Endothelial cell of umbilical vein (primary cell): ENCODE data around the gene PAXX. TPM values are rescaled to one million over a fixed set of nuclear protein-coding genes. Genes with fewer than 3 reads are reported as not detected.
A peak's percentile ranks its signal among the peaks of the same experiment; 100 is the strongest.

Source experiments
- BruUV-seq: library from RNA; stranded (reverse); fragments of 400-500 nt; replicated peaks from 2 replicates; lab custom pipeline; 2021; lab: Mats Ljungman, UMichigan
- CTCF ChIA-PET: fragments of 300-600, 350-600 bp; sonication (Branson Sonifier 250); formaldehyde crosslinking; loops from one replicate; lab custom pipeline; 2021; ENCODE audit warnings: antibody characterized with exemption, inconsistent platforms; lab: Charles Lee
- POLR2A ChIA-PET: fragments of 300-600, 350-600 bp; sonication (Branson Sonifier 250); formaldehyde crosslinking; loops from one replicate; lab custom pipeline; 2021; ENCODE audit warnings: antibody characterized with exemption, inconsistent platforms; lab: Charles Lee
- DNase-seq: peaks from one replicate; pipeline ENCODE4 v3.0.0-alpha.2; 2011; ENCODE audit warnings: low read depth, low spot score
- FAIRE-seq: peaks from 2 replicates; lab custom pipeline; 2011; peaks lifted over from hg19 to GRCh38; lab: Jason Lieb, UNC
- H2AFZ ChIP-seq: 2 replicates; pipeline ENCODE4 v1.6.0; 2012; ENCODE audit warnings: low read depth, low read length, control low read depth, inconsistent platforms
- H3K27ac ChIP-seq: 2 replicates; pipeline ENCODE4 v1.5.1; 2011; ENCODE audit warnings: low read depth, mild to moderate bottlenecking, control low read depth, low read length, moderate library complexity; ENCODE audit not compliant: insufficient read depth
- H3K27me3 ChIP-seq, 2 experiments: 2 replicates each; pipeline versions ENCODE4 v1.6.0 to v1.6.1; 2011; ENCODE audit warnings: low read length in 2 of 2, mixed read lengths in 1 of 2; ENCODE audit not compliant: control insufficient read depth in 2 of 2, insufficient read depth in 2 of 2
- H3K36me3 ChIP-seq, 2 experiments: 2 replicates in 1 of 2; 3 replicates in 1 of 2; pipeline ENCODE4 v1.5.1; 2011; ENCODE audit warnings: low read length in 2 of 2, mild to moderate bottlenecking in 1 of 2, moderate library complexity in 1 of 2; ENCODE audit not compliant: control insufficient read depth in 2 of 2, insufficient read depth in 2 of 2; ENCODE audit errors: extremely low read depth in 1 of 2
- H3K4me1 ChIP-seq: 3 replicates; pipeline ENCODE4 v1.5.1; 2011; ENCODE audit warnings: mild to moderate bottlenecking, low read length; ENCODE audit not compliant: control insufficient read depth, insufficient read depth; ENCODE audit errors: extremely low read depth
- H3K4me2 ChIP-seq: 2 replicates; pipeline ENCODE4 v1.6.1; 2011; ENCODE audit warnings: low read length, control low read depth, mixed read lengths; ENCODE audit not compliant: insufficient read depth
- H3K4me3 ChIP-seq, 3 experiments: fragments of 200-600 bp in 1 of 3; sonication (generic), shearing (Covaris generic) in 1 of 3; replicated peaks in 1 of 3; 2 replicates each; pipeline ENCODE4 v1.5.1; 2011 to 2016; ENCODE audit warnings: control low read depth in 3 of 3, low read length in 3 of 3, mild to moderate bottlenecking in 2 of 3, inconsistent platforms in 1 of 3, low read depth in 1 of 3, moderate library complexity in 1 of 3; ENCODE audit not compliant: insufficient read depth in 1 of 3
- H3K79me2 ChIP-seq: 2 replicates; pipeline ENCODE4 v1.6.0; 2012; ENCODE audit warnings: low read length, inconsistent platforms; ENCODE audit not compliant: control insufficient read depth, insufficient read depth
- H3K9ac ChIP-seq: replicated peaks from 2 replicates; pipeline ENCODE3; 2011; ENCODE audit warnings: low read length, control low read depth; ENCODE audit not compliant: insufficient read depth; ENCODE audit errors: extremely low read depth
- H3K9me1 ChIP-seq: replicated peaks from 3 replicates; pipeline ENCODE4 v1.6.0; 2011; ENCODE audit warnings: mild to moderate bottlenecking, low read length; ENCODE audit not compliant: control insufficient read depth, insufficient read depth; ENCODE audit errors: extremely low read depth
- H3K9me3 ChIP-seq: replicated peaks from 2 replicates; pipeline ENCODE4 v1.5.1; 2012; ENCODE audit warnings: low read length, inconsistent platforms; ENCODE audit not compliant: control insufficient read depth, insufficient read depth
- H4K20me1 ChIP-seq: replicated peaks from 2 replicates; pipeline ENCODE3; 2011; ENCODE audit warnings: mild to moderate bottlenecking, low read length; ENCODE audit not compliant: control insufficient read depth, insufficient read depth; ENCODE audit errors: extremely low read depth
- EZH2 ChIP-seq: IDR thresholded peaks from 2 replicates; pipeline ENCODE4 v1.6.1; 2012; ENCODE audit warnings: borderline replicate concordance, low read depth, mild to moderate bottlenecking, moderate library complexity, low read length, inconsistent platforms; ENCODE audit not compliant: severe bottlenecking
- FOS ChIP-seq: IDR thresholded peaks from 2 replicates; pipeline ENCODE4 v1.6.1; 2011; ENCODE audit warnings: mild to moderate bottlenecking, low read length, moderate library complexity, borderline replicate concordance; ENCODE audit not compliant: insufficient read depth
- GATA2 ChIP-seq: IDR thresholded peaks from 2 replicates; pipeline ENCODE4 v1.7.0; 2011; ENCODE audit warnings: low read depth, mild to moderate bottlenecking, moderate library complexity, mixed read lengths, low read length; ENCODE audit not compliant: insufficient read length, insufficient read depth
- JUN ChIP-seq: IDR thresholded peaks from 2 replicates; pipeline ENCODE4 v1.6.1; 2011; ENCODE audit warnings: borderline replicate concordance, low read depth; ENCODE audit not compliant: insufficient read length, insufficient read depth
- MYC ChIP-seq: IDR thresholded peaks from one replicate; pipeline ENCODE4 v1.6.1; 2011; ENCODE audit warnings: mild to moderate bottlenecking, low read depth, low read length
- POLR2A ChIP-seq: IDR thresholded peaks from 2 replicates; pipeline ENCODE4 v1.6.1; 2012; ENCODE audit warnings: low read depth, mild to moderate bottlenecking, control low read depth, low read length
- POLR2AphosphoS5 ChIP-seq: IDR thresholded peaks from 2 replicates; pipeline ENCODE4 v1.6.1; 2012; ENCODE audit warnings: low read depth, mild to moderate bottlenecking, control low read depth, low read length, moderate library complexity; ENCODE audit not compliant: insufficient read depth
- dilution Hi-C: fragments of 300-500 bp; cut with MboI; formaldehyde crosslinking; loops from one replicate; pipeline ENCODE4 v1.15.0; 2019; ENCODE audit warnings: low sequenced_read_pairs; ENCODE audit not compliant: extremely low pct_ligation_motif_present
- intact Hi-C: fragments of 100-400 bp; cut with micrococcal nuclease; formaldehyde crosslinking; loops from one replicate; pipeline ENCODE4 v1.10.0; 2022
- polyA plus RNA-seq, 4 experiments: library from polyadenylated mRNA; depleted of rRNA in 3 of 4; stranded (reverse) in 3 of 4; unstranded in 1 of 4; fragments of >200 nt; gene quantifications; 2 replicates each; pipeline versions ENCODE4 v1.2.1 to v1.2.3, GENCODE V29; 2011 to 2012; ENCODE audit warnings: missing spikeins in 1 of 4
- total RNA-seq: library from RNA; stranded (reverse); gene quantifications from 2 replicates; pipeline ENCODE4 v1.2.3, GENCODE V29; 2021
- TF ChIP-seq, protein P1 (sequence below), 2 donors: IDR thresholded peaks; 1 replicate in 1 of 2; 2 replicates in 1 of 2; pipeline ENCODE4 v1.5.1; 2011; ENCODE audit warnings: low read length in 2 of 2, mild to moderate bottlenecking in 2 of 2, moderate library complexity in 2 of 2, control low read depth in 1 of 2, inconsistent platforms in 1 of 2, low read depth in 1 of 2; ENCODE audit not compliant: insufficient read depth in 1 of 2; ENCODE audit errors: extremely low read depth in 1 of 2
- TF ChIP-seq, protein P2 (sequence below): IDR thresholded peaks from 2 replicates; pipeline ENCODE4 v1.6.1; 2011; ENCODE audit not compliant: insufficient read depth, insufficient read length

Gene PAXX
- total and polyA plus RNA-seq, 2 donors (not counting 3 experiments of a cell fraction or from before 2014, with no cell fraction given), result 34.0 to 35.0 TPM

DNA sequence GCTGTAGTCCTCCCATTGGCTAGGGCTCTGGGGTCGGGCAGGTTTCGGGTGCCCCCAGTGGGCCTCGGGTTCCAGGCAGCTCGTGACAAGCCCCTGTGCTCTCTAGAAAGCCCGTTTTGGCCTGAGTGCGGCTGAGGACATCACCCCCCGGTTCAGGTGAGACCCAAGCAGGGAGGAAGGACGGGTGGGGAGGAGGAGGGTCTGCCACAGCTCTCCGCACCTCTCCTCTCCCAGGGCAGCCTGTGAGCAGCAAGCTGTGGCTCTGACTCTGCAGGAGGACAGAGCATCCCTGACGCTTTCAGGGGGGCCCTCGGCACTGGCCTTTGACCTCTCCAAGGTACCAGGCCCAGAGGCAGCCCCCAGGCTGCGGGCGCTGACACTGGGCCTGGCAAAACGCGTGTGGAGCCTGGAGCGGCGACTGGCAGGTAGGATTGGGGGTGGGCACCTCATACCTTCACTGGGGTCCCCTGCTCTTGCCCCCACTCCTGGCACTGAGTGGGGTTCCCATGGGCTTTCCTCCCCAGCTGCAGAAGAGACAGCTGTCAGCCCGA lies 672 bp downstream of the PAXX start:
- BruUV-seq, result no TSS peak
- Histone ChIP-seq H3K79me2 (peaks cover 9% of the 10 kb centered on the region), H2AFZ (peak overlapping the region; percentile 52), H3K27me3 (no peaks in the 10 kb centered on the region), H3K9me1 (no peaks in the 10 kb centered on the region), H3K9ac (peak overlapping the region; percentile 30), H3K36me3 (no peaks in the 10 kb centered on the region), H3K4me2 (peak overlapping the region; percentile 86), H3K4me3 (peak overlapping the region; percentile 47 to 56 (median 54)), H3K9me3 (no peaks in the 10 kb centered on the region), H3K27ac (peak overlapping the region; percentile 22), H3K4me1 (peaks cover 24% of the 10 kb centered on the region), H4K20me1 (no peaks in the 10 kb centered on the region)
- TF ChIP-seq, protein P1, sequence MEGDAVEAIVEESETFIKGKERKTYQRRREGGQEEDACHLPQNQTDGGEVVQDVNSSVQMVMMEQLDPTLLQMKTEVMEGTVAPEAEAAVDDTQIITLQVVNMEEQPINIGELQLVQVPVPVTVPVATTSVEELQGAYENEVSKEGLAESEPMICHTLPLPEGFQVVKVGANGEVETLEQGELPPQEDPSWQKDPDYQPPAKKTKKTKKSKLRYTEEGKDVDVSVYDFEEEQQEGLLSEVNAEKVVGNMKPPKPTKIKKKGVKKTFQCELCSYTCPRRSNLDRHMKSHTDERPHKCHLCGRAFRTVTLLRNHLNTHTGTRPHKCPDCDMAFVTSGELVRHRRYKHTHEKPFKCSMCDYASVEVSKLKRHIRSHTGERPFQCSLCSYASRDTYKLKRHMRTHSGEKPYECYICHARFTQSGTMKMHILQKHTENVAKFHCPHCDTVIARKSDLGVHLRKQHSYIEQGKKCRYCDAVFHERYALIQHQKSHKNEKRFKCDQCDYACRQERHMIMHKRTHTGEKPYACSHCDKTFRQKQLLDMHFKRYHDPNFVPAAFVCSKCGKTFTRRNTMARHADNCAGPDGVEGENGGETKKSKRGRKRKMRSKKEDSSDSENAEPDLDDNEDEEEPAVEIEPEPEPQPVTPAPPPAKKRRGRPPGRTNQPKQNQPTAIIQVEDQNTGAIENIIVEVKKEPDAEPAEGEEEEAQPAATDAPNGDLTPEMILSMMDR (IDR thresholded peaks at IDR 0.05; ENCODE audit: extremely low read depth in 1 of 2, insufficient read depth in 1 of 2, low read depth in 1 of 2, low read length in 2 of 2), result no peak
- TF ChIP-seq FOS (no peak), POLR2AphosphoS5 (no peak), EZH2 (no peak), JUN (no peak), POLR2A (no peak), GATA2 (no peak), MYC (no peak)
- TF ChIP-seq, protein P2, sequence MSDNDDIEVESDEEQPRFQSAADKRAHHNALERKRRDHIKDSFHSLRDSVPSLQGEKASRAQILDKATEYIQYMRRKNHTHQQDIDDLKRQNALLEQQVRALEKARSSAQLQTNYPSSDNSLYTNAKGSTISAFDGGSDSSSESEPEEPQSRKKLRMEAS, result no peak
- DNase-seq, result no peak
- ChIA-PET CTCF (interaction anchor here (0.9 to 1.8 kb wide), 9 partner anchors 10 to 150 kb away, joined by 3 to 6 read pairs (median 4); partner anchors contain the start of genes AJM1, FBXW5, FUT7 and LCNL1), POLR2A (no interaction called here)
- dilution Hi-C loops, result no loop called here
- no peak for FAIRE-seq
- intact Hi-C loops, result loop anchor here (1.0 to 5.0 kb wide), 2 partner anchors 15 to 46 kb away; partner anchors contain the start of gene C8G
